Right ventricle myocardium inferior (tissue), 1 donor: ENCODE measurements around the gene PGA4. TPM values are rescaled to one million over a fixed set of nuclear protein-coding genes. Genes with fewer than 3 reads are reported as not detected.
A peak's percentile ranks its signal among the peaks of the same experiment; 100 is the strongest.
"Not testable (repeated sequence)": the region's sequence is repeated elsewhere in the genome, so short reads cannot be mapped to it uniquely, and the experiment has no call there.

Source experiments
- ATAC-seq: fragments of 200-7000 bp; cut with Tn5 transposase; one replicate; pipeline ENCODE4 v1.9.1; 2020; ENCODE audit warnings: mild to moderate bottlenecking, moderate library complexity
- DNase-seq: peaks from one replicate; pipeline ENCODE4 v3.0.0; 2021; ENCODE audit errors: missing footprints
- intact Hi-C: fragments of 100-400 bp; cut with DNase I; formaldehyde crosslinking; loops from one replicate; pipeline ENCODE4 v1.11.0; 2022
- total RNA-seq: library from RNA; stranded (reverse); fragmentation: NEBNext Ultra II Directional; extraction: Animal tissue kit (Norgen Biotek cat#: 25700); gene quantifications from one replicate; pipeline ENCODE4 v1.2.1, GENCODE V29; 2021
- donor health status: DM: no; HTN: yes; CAD: no; lungs with severe emphysema.

The PGA4 gene
- total RNA-seq, 1 donor from 2014 or later, result not detected

DNA sequence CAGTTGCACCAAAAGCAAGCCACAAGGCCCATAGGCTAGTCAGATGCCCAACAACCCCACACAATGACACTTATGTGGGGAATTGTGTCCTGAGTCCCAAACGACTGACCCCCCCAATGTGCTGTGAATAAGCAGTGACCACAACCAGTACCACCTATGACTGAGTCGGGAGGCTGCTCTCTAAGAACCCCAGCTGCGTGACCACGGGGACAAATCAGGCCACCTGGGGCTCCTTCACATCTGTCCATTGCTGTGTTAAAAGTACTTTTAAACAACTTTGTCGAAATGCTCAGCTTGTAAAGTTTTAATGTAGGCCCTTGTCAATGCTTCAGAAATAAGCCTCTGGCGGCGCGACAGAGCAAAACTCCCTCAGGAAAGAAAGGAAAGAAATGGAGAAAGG is 18.1 kb downstream of the PGA4 start:
- intact Hi-C loops, DNase-seq, ATAC-seq: not testable (repeated sequence)

DNA sequence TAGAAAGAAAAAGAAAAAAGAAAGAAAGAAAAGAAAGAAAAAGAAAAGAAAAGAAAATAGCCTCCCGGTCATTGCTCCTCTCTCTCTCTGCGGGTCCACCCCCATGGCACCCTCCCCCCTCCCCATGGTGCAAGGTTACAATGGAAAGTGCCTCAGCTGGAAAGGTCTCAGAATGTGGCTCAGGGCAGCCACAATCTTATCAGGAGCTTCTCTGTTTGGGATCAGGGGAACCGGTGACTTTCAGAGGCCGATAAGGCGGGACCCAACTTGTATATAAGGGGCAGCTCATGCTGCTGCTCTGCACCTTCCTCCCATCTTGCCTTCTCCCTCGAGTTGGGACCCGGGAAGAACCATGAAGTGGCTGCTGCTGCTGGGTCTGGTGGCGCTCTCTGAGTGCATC is 18.7 kb downstream of the PGA4 start, which contains the start of gene PGA5:
PGA5 (plus strand) TSS at position 301 of the 400 bp plus-strand sequence; CDS start at position 353, 52 bp downstream.
- DNase-seq, intact Hi-C loops, ATAC-seq: not testable (repeated sequence)

DNA sequence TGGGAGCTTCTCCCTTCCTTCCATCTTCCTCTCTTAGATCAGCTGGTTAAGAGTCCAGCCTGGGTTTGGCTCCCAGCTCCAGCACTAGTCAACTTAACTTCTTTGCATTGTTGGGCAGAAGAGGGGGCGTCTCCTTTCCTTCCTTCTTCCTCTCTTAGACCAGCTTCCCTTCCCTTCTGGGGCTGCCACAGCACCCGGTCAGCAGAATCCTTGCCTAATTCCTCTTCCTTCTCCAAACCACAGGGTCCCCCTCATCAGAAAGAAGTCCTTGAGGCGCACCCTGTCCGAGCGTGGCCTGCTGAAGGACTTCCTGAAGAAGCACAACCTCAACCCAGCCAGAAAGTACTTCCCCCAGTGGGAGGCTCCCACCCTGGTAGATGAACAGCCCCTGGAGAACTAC is 19.4 kb downstream of the PGA4 start:
- peak; percentile 73 for ATAC-seq
- intact Hi-C loops, DNase-seq: not testable (repeated sequence)

DNA sequence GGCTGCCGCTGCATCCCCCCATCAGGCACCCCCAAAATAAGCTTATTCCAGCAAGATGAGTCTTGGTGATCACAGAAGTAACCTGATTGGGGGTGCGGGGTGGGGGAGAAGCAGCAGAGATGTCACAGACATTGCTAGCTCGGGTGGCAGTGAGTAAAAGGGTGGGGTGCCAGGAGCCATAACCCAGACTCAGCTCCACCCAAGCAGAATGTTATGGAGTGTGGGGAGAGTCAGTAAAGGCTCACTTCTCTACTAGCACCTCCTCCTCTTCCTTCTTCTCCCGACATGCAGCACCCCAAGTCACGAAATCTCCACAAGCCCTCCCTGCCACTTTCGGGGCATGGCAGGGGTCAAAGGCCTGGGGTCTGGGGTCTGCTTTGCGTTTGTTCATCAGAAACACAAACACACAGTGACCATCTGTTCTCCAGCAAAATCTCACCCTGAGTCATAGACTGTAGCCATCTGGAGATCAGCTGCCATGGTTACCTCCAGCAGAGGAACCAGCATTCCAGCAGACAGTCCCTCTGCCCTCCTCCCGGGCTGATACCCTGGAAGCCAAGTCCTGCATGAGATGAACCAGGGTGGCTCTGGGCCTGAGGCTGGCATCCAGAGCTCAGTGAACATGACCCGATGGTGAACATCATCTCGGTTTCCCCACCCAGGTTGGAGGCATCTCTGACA is 23.3 kb downstream of the PGA4 start:
- DNase-seq, intact Hi-C loops, ATAC-seq: not testable (repeated sequence)

DNA sequence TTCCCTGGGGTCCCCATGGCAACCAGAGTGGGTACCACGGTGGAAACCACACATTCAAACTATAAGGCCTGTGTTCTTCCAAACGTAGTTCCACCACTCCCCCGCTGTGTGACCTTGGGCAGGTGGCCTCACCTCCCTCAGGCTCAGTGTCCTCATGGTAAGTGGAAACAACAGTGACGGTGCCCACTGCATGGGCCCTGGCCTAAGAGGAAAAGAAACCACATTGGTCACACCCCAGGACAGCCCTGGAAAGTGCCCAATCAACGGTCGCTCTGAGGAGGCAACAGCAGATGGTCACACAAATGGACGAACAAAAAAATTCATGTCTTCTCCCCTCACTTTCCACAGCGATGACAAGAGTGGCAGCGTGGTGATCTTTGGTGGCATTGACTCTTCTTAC is 25.9 kb downstream of the PGA4 start:
- intact Hi-C loops, DNase-seq, ATAC-seq: not testable (repeated sequence)

DNA sequence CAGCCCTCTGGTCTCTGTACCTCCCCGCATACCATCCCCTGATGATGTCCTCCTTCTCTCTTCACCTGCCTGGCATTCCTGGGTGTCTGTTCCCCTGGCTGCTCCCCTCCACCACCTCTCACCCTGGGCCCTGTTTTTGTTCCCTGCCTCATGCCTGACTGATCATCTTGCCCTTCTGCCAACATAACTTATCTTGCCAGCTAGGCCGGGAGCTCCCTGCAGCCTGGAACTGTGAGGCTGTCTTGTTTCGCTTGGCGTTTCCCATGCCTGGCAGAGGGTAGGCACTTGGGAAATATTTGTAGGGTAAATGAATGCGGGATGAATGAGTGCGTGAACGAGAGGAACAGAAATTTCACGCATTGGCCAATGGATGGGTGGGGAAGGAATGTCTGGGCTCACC is 27.1 kb downstream of the PGA4 start:
- ATAC-seq, result peak; percentile 9
- intact Hi-C loops, DNase-seq: not testable (repeated sequence)

DNA sequence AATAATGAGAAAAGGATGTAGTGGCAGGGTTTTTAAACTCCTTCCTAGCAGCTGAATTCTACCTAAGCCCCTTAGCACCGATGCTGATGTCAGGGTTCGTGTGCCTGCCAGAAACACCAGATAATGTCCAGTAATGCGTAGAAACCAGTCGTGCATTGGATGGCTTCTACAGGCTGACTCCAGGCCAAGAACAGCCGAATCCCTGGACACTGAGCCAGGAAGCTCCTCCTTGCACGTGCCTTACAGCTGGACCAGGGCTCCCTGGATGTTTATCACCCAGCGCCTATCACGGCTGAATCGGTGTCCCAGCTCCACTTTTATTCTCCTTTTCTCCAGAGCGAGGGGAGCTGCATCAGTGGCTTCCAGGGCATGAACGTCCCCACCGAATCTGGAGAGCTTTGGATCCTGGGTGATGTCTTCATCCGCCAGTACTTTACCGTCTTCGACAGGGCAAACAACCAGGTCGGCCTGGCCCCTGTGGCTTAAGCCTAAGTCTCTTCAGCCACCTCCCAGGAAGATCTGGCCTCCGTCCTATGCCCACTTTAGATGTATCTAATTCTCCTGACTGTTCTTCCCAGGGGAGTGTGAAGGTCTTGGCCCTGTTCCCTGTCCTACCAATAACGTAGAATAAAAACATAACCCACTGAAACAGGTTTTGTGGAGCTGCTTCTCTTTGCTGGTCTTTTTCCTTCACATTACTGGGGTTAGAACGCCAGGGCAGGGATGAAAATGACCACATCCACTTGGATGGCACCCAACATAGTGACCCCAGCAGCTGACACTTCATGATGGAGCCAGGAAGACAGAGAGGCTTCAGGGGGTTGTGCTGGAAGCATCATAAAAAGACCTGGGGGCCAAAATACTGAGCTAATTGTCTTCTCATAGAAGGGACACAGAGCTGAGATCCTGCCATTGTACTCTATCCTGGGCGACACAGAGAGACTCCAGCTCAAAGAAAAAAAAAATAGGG is 28.9 kb downstream of the PGA4 start:
- intact Hi-C loops, DNase-seq: not testable (repeated sequence)
- peak; percentile 83 for ATAC-seq

DNA sequence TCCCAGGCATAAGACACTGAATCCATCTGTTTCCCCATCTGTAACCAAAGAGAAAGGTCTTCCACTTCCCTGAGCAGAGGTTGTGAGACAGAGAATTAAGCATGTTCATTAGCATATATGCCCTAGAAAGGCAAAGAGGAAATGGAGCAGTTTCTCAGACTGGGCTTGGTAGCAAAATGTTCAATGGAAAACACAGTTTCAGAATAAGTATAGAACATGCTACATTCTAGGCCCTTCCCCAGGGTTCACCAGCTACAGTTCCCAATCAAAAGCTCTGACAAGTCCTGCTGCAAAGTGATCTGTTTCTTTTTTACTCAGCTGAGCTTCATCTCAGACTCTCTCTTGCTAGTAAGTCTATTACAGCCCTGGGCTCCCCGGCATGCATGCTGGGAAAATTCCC is 30.2 kb downstream of the PGA4 start:
- intact Hi-C loops, result not testable (repeated sequence)

DNA sequence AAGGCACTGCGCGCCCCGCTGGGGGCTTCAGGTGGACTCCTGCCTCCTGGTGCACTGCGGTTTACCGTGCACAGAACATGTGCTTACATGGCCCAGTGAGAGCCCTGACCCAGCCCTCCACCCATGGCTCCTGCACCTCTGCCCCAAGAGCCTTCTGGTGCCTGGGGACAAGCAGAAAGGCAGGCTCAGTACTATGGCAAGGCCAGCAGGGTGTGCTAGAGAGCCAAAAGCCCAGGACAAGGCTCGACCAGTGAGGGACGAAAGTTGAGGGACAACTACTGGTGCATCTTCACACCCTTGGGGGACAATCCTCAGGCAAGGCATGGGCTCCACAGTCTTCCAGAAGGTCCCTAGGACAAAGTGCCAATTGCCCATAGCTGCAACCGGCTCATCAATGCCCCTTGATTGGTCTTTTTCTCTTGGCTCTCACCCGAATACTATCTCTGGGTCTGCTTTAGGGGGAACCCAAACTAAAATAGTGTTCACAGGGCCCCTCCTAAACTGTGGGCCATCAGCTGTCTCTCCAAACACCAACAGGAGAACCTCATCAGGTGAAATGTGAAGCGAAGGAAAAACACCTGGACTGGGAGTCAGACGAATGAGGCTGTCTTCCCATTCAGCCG is 32.4 kb downstream of the PGA4 start:
- intact Hi-C loops, result no loop called here
- DNase-seq, result peak; percentile 72
- ATAC-seq, result peak; percentile 32

More for the DNA sequence above, 30.2 kb downstream of the PGA4 start:
- DNase-seq, ATAC-seq: not testable (repeated sequence)

DNA sequence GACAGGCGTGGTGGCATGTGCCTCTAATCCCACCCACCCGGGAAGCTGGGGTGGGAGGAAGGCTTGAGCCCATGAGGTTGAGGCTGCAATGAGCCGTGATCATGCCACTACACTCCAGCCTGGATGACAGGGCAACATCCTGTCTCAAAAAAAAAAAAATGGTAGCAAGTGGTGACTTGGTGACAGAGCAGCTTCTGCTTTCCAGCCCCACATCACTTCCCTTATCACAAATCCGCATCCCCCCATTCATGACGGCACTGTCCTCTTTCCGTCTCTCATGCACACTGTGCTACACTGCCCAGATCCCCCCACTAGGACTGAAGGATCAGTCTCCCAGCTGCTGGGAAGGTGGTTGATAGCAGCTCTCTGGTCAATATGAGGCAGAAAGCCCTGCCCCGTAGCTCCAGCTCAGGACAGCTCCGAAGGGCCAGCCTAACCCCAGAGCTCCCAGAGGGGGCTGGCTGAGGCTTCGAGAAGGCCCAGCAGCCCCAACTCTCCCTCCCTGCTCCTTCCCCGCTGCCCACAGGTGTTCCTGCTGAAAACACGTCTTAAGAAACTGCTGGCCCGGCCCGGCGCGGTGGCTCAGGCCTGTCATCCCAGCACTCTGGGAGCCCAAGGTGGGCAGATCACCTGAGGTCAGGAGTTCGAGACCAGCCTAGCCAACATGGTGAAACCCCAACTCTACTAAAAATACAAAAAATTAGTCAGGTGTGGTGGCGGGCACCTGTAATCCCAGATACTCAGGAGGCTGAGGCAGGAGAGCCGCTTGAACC is 34.7 kb downstream of the PGA4 start:
- DNase-seq (no peak), ATAC-seq (no peak)
- intact Hi-C loops, result no loop called here

DNA sequence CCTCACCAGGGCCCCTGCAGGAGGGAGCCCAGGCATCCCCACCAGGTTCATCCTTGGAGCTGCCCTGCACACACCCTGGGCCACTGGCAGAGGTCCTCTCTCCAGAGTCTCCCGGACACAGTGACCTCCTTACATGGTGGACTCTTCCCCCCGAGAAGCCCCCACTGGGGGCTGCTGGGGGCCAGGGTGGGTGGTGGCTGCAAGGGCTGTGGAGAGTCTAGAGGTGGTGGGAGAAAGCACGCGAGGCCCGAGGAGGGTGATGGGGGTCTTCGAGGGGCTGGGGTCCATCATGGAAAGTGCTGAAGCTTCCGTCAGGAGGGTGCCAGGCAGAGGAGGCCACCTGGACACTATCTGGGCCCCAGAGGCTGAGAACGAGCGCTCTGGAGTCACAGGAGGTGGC is 36.4 kb downstream of the PGA4 start:
- no peak for ATAC-seq

DNA sequence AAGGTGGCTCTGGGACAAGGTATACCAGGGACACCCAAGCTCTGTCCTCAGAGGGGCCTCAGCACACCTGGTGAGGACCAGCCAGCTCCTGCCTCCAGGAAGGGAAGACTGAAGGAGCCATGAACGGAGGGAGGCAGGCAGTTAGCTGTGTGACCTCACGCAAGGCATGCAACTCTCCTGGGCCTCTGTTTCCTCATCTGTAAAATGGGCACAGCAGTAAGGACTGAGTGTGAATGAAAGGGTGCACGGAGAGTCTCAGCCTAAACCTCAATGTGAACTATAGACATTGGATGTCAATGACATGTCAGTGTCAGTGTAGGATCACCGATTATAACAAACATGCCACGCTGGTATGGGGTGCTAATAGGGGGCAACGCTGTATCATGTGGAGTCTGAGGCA is 37.2 kb downstream of the PGA4 start:
- no peak for DNase-seq
- intact Hi-C loops, result no loop called here
- ATAC-seq, result no peak

More for the DNA sequence above, 36.4 kb downstream of the PGA4 start:
- intact Hi-C loops, result no loop called here
- DNase-seq, result no peak

DNA sequence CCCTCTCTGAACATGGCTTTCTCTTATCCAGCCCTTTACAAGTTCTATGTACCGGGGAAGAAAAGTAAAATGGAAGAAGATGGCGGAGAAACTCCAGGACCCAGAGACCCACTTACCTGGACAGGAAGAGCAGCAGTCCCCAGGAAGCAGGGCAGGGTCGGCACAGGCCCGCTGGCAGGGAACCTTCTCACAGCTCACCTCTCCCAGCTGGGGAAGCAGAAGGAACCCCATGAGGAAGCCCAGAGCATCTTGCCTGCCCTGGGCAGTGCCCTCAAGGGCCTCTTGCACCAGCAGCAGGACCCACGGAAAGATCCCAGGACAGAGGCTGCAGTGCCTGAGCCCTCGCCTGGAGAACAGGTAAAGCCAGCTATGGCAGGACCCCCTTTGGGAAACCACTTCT is 42.2 kb downstream of the PGA4 start:
- intact Hi-C loops, result no loop called here
- no peak for DNase-seq
- ATAC-seq, result no peak

DNA sequence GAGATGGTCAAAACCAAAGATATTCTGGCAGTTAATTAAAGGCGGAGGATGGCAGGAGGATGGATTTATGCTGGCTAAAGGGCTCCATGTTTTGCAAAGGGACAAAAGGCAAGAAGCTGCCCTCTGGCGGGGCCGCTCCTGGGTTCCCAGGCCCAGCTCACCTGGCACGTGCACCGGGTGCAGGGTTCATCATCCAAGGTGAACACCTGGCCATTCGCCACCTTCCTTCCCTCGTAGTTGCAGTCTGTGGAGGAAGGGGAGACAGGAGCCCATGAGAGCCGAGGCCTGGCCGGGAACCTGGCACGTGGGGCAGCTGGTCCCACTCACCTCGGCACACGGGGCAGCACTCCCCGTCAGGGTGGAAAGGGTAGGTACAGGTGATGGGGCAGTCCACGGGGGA is 42.6 kb downstream of the PGA4 start:
- intact Hi-C loops, result no loop called here
- no peak for ATAC-seq
- no peak for DNase-seq

DNA sequence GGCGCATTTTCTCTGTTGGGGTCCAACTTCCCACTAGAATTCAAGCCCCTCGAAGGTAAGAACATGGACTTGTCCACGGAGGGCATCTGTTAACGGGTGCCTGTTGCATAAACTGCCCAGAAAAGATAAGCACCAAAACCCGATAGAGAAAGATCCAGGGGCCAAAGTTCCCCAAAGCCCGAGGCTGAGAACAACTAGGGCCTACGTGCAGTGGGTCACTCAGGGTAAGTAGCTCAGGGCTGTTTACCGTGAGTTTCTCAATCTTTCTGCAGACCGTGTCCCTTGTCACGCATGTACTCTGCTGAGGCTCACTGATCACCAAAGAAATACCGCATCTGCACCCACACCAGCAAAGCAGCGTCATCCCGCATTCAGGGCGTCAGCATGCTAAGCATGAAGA is 43.2 kb downstream of the PGA4 start:
- no peak for ATAC-seq
- DNase-seq, result no peak
- intact Hi-C loops, result no loop called here

DNA sequence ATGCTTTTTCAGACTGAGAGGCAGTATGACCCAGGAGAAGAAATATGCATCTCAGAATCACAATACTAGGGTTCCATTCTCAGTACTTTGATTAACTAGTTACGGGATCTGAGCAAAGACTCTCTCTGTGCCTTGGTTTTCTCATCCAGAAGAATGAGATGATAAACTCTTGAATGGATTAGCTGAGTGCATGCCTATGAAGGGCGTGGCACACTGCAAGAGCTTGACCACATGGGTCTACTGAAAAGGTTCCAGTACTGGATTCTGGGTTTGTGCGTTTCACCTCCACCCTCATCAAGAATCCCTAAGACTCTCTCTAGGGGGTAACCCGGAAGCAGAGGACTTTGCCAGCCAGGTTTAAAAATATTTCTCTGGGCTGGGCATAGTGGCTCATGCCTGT is 44.5 kb downstream of the PGA4 start:
- intact Hi-C loops, result no loop called here
- no peak for ATAC-seq

DNA sequence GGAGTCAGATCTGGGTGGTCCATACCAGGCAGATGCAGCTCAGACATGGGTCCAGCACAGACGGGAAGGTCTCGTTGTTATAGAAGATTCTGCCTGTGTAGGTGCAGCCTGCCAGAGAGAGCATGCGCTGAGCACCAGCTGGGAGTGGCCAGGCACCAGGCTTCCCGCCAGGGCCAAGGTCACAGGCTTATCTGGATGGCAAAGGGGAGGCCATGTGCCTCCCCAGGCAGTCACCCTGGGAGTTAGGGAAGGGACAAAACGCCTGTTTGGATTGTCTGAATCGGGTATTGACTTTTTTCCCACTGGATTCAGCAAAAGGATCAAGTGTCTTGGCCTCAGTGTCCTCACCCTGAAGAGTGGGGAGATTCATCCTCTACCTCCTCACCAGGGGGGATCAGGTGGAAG is 45.3 kb downstream of the PGA4 start:
- intact Hi-C loops, result no loop called here
- DNase-seq (no peak), ATAC-seq (no peak)

More for the DNA sequence above, 44.5 kb downstream of the PGA4 start:
- no peak for DNase-seq

DNA sequence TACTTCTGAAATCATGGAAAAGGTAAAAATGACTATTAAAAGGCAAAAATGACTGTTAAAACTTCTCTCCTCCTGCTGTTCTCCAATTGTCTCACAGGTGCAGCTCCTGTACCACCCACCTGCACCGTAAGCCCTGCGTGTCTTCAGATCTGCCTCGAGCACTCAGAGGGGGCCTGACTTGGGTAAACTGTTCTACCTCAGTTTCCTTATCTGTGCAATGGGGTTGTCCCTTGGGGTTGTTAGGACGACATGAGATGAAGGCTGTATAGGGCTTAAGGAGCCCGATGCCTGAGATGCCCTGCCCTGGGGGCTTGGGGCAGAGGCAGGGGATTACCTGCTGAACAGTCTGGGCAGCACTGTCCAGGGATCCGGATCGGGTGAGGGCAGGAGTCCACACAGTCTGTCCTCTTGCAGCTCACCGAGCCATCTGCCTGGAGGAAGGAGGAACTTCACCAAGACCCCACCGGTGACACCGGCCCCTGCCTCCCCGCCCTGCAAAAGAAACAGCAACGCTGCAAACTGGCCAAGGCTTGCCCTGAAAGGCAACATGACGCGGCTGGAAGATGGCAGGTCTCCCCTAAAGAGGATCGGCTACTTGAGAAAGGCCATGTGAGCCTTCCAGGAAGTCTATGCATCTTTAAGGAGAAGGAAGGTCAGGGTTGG is 46.6 kb downstream of the PGA4 start:
- intact Hi-C loops, result no loop called here
- ATAC-seq (no peak), DNase-seq (no peak)
